Measurements from ENCODE around the gene FBXO33. TPM values are rescaled to one million over a fixed set of nuclear protein-coding genes. Genes with fewer than 3 reads are reported as not detected.

FBXO33 gene
- total and polyA plus RNA-seq, 2 donors (not counting 1 experiment from before 2014, with no cell fraction given): 17.3 to 19.3 TPM

DNA sequence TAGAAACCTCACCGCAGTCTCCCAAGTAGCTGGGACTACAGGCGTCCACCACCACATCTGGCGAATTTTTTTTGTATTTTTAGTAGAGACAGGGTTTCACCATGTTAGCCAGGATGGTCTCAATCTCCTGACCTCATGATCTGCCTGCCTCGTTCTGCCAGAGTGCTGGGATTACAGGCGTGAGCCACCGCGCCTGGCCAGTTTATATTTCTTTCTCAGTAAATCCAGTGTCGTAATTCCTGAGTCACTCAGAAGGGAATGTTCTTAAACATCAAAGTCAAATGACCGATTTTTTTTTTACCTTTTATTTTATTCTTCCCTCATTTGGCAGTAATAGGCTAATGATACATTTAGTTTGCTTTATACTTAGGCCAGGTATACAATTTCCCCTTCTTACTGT is 80.5 kb downstream of the FBXO33 start:
- ATAC-seq (ENCODE audit: low read depth): no peak
- Histone ChIP-seq H3K27ac (ENCODE audit: low read length in 2 of 2) (no peak overlapping the region), H4K20me1 (ENCODE audit: control insufficient read depth, insufficient read depth, low read length, poor library complexity, severe bottlenecking) (no peaks in the 10 kb centered on the region), H3K27me3 (replicated peaks in 1 of 4; ENCODE audit: control extremely low read depth in 1 of 4, control insufficient read depth in 3 of 4, insufficient read depth in 4 of 4, low read length in 3 of 4) (no peaks in the 10 kb centered on the region), H2AFZ (ENCODE audit: insufficient read depth, low read depth, low read length, poor library complexity, severe bottlenecking) (no peak overlapping the region), H3K4me2 (replicated peaks; ENCODE audit: low read depth, low read length, poor library complexity, severe bottlenecking) (no peak overlapping the region), H3K4me3 (ENCODE audit: control extremely low read depth in 1 of 5, extremely low read depth in 1 of 5, insufficient read depth in 1 of 5, low read depth in 2 of 5, low read length in 4 of 5) (no peak overlapping the region), H3K4me1 (ENCODE audit: control insufficient read depth in 2 of 2, insufficient read depth in 2 of 2, low read length in 2 of 2) (no peaks in the 10 kb centered on the region), H3K9me3 (ENCODE audit: control extremely low read depth in 1 of 3, control insufficient read depth in 2 of 3, insufficient read depth in 1 of 3, low read length in 2 of 3) (peaks cover 0 to 6% (median 5%) of the 10 kb centered on the region in 3 donors), H3K79me2 (ENCODE audit: control insufficient read depth, insufficient read depth, low read length) (no peaks in the 10 kb centered on the region), H3K36me3 (replicated peaks in 1 of 2; ENCODE audit: control extremely low read depth in 1 of 2, control insufficient read depth in 1 of 2, extremely low read depth in 1 of 2, insufficient read depth in 2 of 2, low read length in 1 of 2) (peaks cover 4 to 12% of the 10 kb centered on the region in 2 experiments), H3K9ac (ENCODE audit: low read length) (no peak overlapping the region)
- intact Hi-C loops (cut with micrococcal nuclease): no loop called here
- H3K4me3 Mint-ChIP-seq: no peak overlapping the region
- H3K27me3 Mint-ChIP-seq: no peaks in the 10 kb centered on the region
- H3K27ac Mint-ChIP-seq: no peak overlapping the region
- TF ChIP-seq EZH2 (IDR thresholded peaks at IDR 0.05; ENCODE audit: borderline replicate concordance, insufficient read depth, low read depth, low read length, poor library complexity, severe bottlenecking): no peak
- TF ChIP-seq, protein P1, sequence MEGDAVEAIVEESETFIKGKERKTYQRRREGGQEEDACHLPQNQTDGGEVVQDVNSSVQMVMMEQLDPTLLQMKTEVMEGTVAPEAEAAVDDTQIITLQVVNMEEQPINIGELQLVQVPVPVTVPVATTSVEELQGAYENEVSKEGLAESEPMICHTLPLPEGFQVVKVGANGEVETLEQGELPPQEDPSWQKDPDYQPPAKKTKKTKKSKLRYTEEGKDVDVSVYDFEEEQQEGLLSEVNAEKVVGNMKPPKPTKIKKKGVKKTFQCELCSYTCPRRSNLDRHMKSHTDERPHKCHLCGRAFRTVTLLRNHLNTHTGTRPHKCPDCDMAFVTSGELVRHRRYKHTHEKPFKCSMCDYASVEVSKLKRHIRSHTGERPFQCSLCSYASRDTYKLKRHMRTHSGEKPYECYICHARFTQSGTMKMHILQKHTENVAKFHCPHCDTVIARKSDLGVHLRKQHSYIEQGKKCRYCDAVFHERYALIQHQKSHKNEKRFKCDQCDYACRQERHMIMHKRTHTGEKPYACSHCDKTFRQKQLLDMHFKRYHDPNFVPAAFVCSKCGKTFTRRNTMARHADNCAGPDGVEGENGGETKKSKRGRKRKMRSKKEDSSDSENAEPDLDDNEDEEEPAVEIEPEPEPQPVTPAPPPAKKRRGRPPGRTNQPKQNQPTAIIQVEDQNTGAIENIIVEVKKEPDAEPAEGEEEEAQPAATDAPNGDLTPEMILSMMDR (IDR thresholded peaks at IDR 0.05): no peak
- peaks cover 2% of the 10 kb centered on the region for H3K4me1 Mint-ChIP-seq
- DNase-seq: no peak
- WGBS (ENCODE audit: insufficient coverage): 88% methylated on average over 6 of the region's 9 CpGs
- POLR2A ChIA-PET: no interaction called here
- H3K9me3 Mint-ChIP-seq (ENCODE audit: insufficient read depth): peaks cover 5% of the 10 kb centered on the region
- CTCF ChIA-PET: no interaction called here

DNA sequence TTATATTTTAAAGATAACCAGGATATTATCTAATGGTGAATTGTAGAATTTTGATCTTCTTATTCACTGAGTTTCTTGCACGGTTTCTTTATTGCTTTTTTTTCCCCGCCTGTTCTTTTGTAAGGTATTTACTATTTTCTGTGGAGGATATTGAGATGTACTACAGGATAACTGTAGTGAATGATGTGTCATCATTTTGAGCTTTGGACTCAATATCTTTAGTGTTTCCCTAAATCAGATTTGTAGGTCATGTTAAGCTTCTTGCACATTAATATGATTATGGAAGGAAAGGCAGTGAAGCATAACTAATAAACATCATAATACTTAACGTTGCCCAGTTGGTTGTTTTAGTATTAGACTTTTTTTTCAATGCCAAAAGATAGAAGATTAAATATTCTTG is 81.4 kb downstream of the FBXO33 start:
- intact Hi-C loops (cut with micrococcal nuclease): no loop called here
- H3K36me3 ChIP-seq (replicated peaks in 1 of 2; ENCODE audit: control extremely low read depth in 1 of 2, control insufficient read depth in 1 of 2, extremely low read depth in 1 of 2, insufficient read depth in 2 of 2, low read length in 1 of 2): peaks cover 4 to 20% of the 10 kb centered on the region in 2 experiments
- H4K20me1 ChIP-seq (ENCODE audit: control insufficient read depth, insufficient read depth, low read length, poor library complexity, severe bottlenecking): no peaks in the 10 kb centered on the region
- H3K9me3 Mint-ChIP-seq (ENCODE audit: insufficient read depth): peaks cover 5% of the 10 kb centered on the region
- TF ChIP-seq, protein P1 (IDR thresholded peaks at IDR 0.05): no peak
- no peak for TF ChIP-seq EZH2 (IDR thresholded peaks at IDR 0.05; ENCODE audit: borderline replicate concordance, insufficient read depth, low read depth, low read length, poor library complexity, severe bottlenecking)
- H3K27ac ChIP-seq (ENCODE audit: low read length in 2 of 2): no peak overlapping the region
- H3K79me2 ChIP-seq (ENCODE audit: control insufficient read depth, insufficient read depth, low read length): no peaks in the 10 kb centered on the region
- H3K27ac Mint-ChIP-seq: no peak overlapping the region
- H3K9me3 ChIP-seq (ENCODE audit: control extremely low read depth in 1 of 3, control insufficient read depth in 2 of 3, insufficient read depth in 1 of 3, low read length in 2 of 3): peaks cover 0 to 6% (median 5%) of the 10 kb centered on the region in 3 donors
- H3K4me3 ChIP-seq (ENCODE audit: control extremely low read depth in 1 of 5, extremely low read depth in 1 of 5, insufficient read depth in 1 of 5, low read depth in 2 of 5, low read length in 4 of 5): no peak overlapping the region
- no peaks in the 10 kb centered on the region for H3K27me3 ChIP-seq (replicated peaks in 1 of 4; ENCODE audit: control extremely low read depth in 1 of 4, control insufficient read depth in 3 of 4, insufficient read depth in 4 of 4, low read length in 3 of 4)
- peaks cover 2% of the 10 kb centered on the region for H3K4me1 Mint-ChIP-seq
- H3K27me3 Mint-ChIP-seq: no peaks in the 10 kb centered on the region
- POLR2A ChIA-PET: no interaction called here
- WGBS (ENCODE audit: insufficient coverage): no CpG with 5 or more reads among the region's 3 CpGs
- H2AFZ ChIP-seq (ENCODE audit: insufficient read depth, low read depth, low read length, poor library complexity, severe bottlenecking): no peak overlapping the region
- H3K9ac ChIP-seq (ENCODE audit: low read length): no peak overlapping the region
- no peak overlapping the region for H3K4me3 Mint-ChIP-seq
- CTCF ChIA-PET: interaction anchor here (0.7 kb wide), 1 partner anchor 11 kb away, joined by 3 read pairs; no protein-coding TSS in a partner anchor
- H3K4me1 ChIP-seq (ENCODE audit: control insufficient read depth in 2 of 2, insufficient read depth in 2 of 2, low read length in 2 of 2): no peaks in the 10 kb centered on the region
- H3K4me2 ChIP-seq (replicated peaks; ENCODE audit: low read depth, low read length, poor library complexity, severe bottlenecking): no peak overlapping the region
- no peak for ATAC-seq (ENCODE audit: low read depth)
- DNase-seq: no peak

Other genes with a start within 250 kb of the FBXO33 start
- 26.1 and 27.1 TPM in 2 replicates for gene MIA2, start 198.5 kb downstream of the FBXO33 start, total RNA-seq
- gene MIA2, start 198.5 kb downstream of the FBXO33 start, polyA plus RNA-seq: 11.5 and 17.4 TPM in 2 replicates

Data from B cell (primary cell).